RWPE2 (cell line): ENCODE results near the gene ZNF384.

ENCODE experiments used
- ATAC-seq: fragments of 200-7000 bp; cut with Tn5 transposase; 3 replicates; pipeline ENCODE4 v1.9.1; 2021; ENCODE audit warnings: low read depth
- DNase-seq: peaks from one replicate; pipeline ENCODE4 v3.0.0-alpha.2; 2020; ENCODE audit warnings: low spot score
- H3K27ac ChIP-seq: fragments of 450-650 bp; 2 replicates; pipeline ENCODE4 v1.5.1; 2017; ENCODE audit warnings: mild to moderate bottlenecking; ENCODE audit not compliant: poor library complexity, severe bottlenecking
- H3K27me3 ChIP-seq: fragments of 250-450 bp; sonication (Bioruptor Pico); 2 replicates; pipeline ENCODE4 v1.5.1; 2021; ENCODE audit warnings: mild to moderate bottlenecking, moderate library complexity; ENCODE audit not compliant: insufficient read depth, poor library complexity, severe bottlenecking
- H3K36me3 ChIP-seq: fragments of 250-450 bp; sonication (Bioruptor Pico); 2 replicates; pipeline ENCODE4 v1.5.1; 2020; ENCODE audit warnings: low read depth, mild to moderate bottlenecking, moderate library complexity
- H3K4me1 ChIP-seq: fragments of 250-450 bp; sonication (Bioruptor Pico); 2 replicates; pipeline ENCODE4 v1.5.1; 2021; ENCODE audit warnings: mild to moderate bottlenecking, moderate library complexity; ENCODE audit not compliant: insufficient read depth, poor library complexity, severe bottlenecking
- H3K4me3 ChIP-seq: fragments of 250-450 bp; sonication (Bioruptor Pico); 2 replicates; pipeline ENCODE4 v1.5.1; 2021; ENCODE audit warnings: mild to moderate bottlenecking, moderate library complexity; ENCODE audit not compliant: severe bottlenecking
- H3K9me3 ChIP-seq: fragments of 250-450 bp; sonication (Bioruptor Pico); 2 replicates; pipeline ENCODE4 v1.5.1; 2021; ENCODE audit warnings: mild to moderate bottlenecking, moderate library complexity; ENCODE audit not compliant: severe bottlenecking
- TF ChIP-seq, protein P1 (sequence below): fragments of 450-650 bp; IDR thresholded peaks from one replicate; pipeline ENCODE4 v1.5.1; 2017; ENCODE audit warnings: mild to moderate bottlenecking, moderate library complexity; ENCODE audit not compliant: poor library complexity, severe bottlenecking

The ZNF384 gene

GRCh38 chr12:6688999-6689882 is at the start of gene ZNF384:
ZNF384 (minus strand) TSS chr12:6689375; CDS start chr12:6679520, 9,855 bp downstream.
- Histone ChIP-seq H3K27me3 (no peaks in the 10 kb centered on the region), H3K27ac (peak within 1 kb of the TSS; percentile 79), H3K36me3 (peaks cover 20% of the 10 kb centered on the region), H3K9me3 (no peaks in the 10 kb centered on the region), H3K4me3 (peak within 1 kb of the TSS; percentile 60), H3K4me1 (peaks cover 14% of the 10 kb centered on the region)
- peak; percentile 97 for DNase-seq
- TF ChIP-seq, protein P1, sequence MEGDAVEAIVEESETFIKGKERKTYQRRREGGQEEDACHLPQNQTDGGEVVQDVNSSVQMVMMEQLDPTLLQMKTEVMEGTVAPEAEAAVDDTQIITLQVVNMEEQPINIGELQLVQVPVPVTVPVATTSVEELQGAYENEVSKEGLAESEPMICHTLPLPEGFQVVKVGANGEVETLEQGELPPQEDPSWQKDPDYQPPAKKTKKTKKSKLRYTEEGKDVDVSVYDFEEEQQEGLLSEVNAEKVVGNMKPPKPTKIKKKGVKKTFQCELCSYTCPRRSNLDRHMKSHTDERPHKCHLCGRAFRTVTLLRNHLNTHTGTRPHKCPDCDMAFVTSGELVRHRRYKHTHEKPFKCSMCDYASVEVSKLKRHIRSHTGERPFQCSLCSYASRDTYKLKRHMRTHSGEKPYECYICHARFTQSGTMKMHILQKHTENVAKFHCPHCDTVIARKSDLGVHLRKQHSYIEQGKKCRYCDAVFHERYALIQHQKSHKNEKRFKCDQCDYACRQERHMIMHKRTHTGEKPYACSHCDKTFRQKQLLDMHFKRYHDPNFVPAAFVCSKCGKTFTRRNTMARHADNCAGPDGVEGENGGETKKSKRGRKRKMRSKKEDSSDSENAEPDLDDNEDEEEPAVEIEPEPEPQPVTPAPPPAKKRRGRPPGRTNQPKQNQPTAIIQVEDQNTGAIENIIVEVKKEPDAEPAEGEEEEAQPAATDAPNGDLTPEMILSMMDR, result no peak
- ATAC-seq, result peak; percentile 84

- TF ChIP-seq, protein P1, result no peak
- Histone ChIP-seq H3K9me3 (no peaks in the 10 kb centered on the region), H3K4me3 (no peak overlapping the region), H3K36me3 (no peaks in the 10 kb centered on the region), H3K27me3 (no peaks in the 10 kb centered on the region), H3K4me1 (peaks cover 6% of the 10 kb centered on the region), H3K27ac (peak overlapping the region; percentile 60)
- ATAC-seq (no peak), DNase-seq (no peak)
These were observed 47.6 kb upstream of the ZNF384 start for GRCh38 chr12:6736754-6737153.

GRCh38 chr12:6735448-6736191 is 46.4 kb upstream of the ZNF384 start:
- TF ChIP-seq, protein P1, result peak; percentile 91
- peaks cover 6% of the 10 kb centered on the region for H3K4me1 ChIP-seq
- no peak for DNase-seq
- peak overlapping the region; percentile 60 for H3K27ac ChIP-seq
- peaks cover 7% of the 10 kb centered on the region for H3K36me3 ChIP-seq
- ATAC-seq, result peak; percentile 93
- H3K4me3 ChIP-seq, result no peak overlapping the region
- H3K27me3 ChIP-seq, result no peaks in the 10 kb centered on the region
- no peaks in the 10 kb centered on the region for H3K9me3 ChIP-seq

GRCh38 chr12:6734506-6735387 is 45.6 kb upstream of the ZNF384 start:
- H3K27ac ChIP-seq, result peak overlapping the region; percentile 60
- H3K4me1 ChIP-seq, result peaks cover 6% of the 10 kb centered on the region
- no peak for ATAC-seq
- no peaks in the 10 kb centered on the region for H3K9me3 ChIP-seq
- TF ChIP-seq, protein P1, result no peak
- no peaks in the 10 kb centered on the region for H3K27me3 ChIP-seq
- H3K36me3 ChIP-seq, result peaks cover 13% of the 10 kb centered on the region
- DNase-seq, result no peak
- H3K4me3 ChIP-seq, result no peak overlapping the region
